A673 (cell line): ENCODE results near the gene DIRAS3. TPM values are rescaled to one million over a fixed set of nuclear protein-coding genes. Genes with fewer than 3 reads are reported as not detected.
A peak's percentile ranks its signal among the peaks of the same experiment; 100 is the strongest.
"Not testable (repeated sequence)": the region's sequence is repeated elsewhere in the genome, so short reads cannot be mapped to it uniquely, and the experiment has no call there.

Source experiments
- BruUV-seq: library from RNA; stranded (reverse); fragments of 400-500 nt; replicated peaks from 2 replicates; lab custom pipeline; 2021; lab: Mats Ljungman, UMichigan
- CTCF ChIA-PET: fragments of 300-600 bp; sonication (Branson Sonifier 250); formaldehyde crosslinking; loops from one replicate; lab custom pipeline; 2022; ENCODE audit warnings: antibody characterized with exemption; lab: Charles Lee
- POLR2A ChIA-PET: fragments of 300-600 bp; sonication (Branson Sonifier 250); formaldehyde crosslinking; loops from one replicate; lab custom pipeline; 2022; ENCODE audit warnings: antibody characterized with exemption; ENCODE audit not compliant: low non-redundant PET; lab: Charles Lee
- DNase-seq: peaks from one replicate; pipeline ENCODE4 v3.0.0-alpha.2; 2015; ENCODE audit warnings: low spot score
- H3K27ac ChIP-seq: fragments of 200-600 bp; sonication (generic); 2 replicates; pipeline ENCODE4 v1.5.1; 2016; ENCODE audit warnings: mixed run types, low read depth, mild to moderate bottlenecking, mixed read lengths, antibody characterized with exemption, low read length; ENCODE audit not compliant: poor library complexity, severe bottlenecking
- H3K27me3 ChIP-seq: fragments of 200-600 bp; sonication (generic); replicated peaks from 2 replicates; pipeline ENCODE4 v1.6.1; 2017; ENCODE audit warnings: mixed run types, low read depth, mild to moderate bottlenecking, mixed read lengths, antibody characterized with exemption, low read length; ENCODE audit not compliant: insufficient read depth, poor library complexity
- H3K36me3 ChIP-seq: fragments of 200-600 bp; sonication (generic); 2 replicates; pipeline ENCODE4 v1.6.1; 2016; ENCODE audit warnings: mixed run types, mild to moderate bottlenecking, mixed read lengths, antibody characterized with exemption, low read length; ENCODE audit not compliant: insufficient read depth, poor library complexity, severe bottlenecking
- H3K4me1 ChIP-seq: fragments of 200-600 bp; sonication (generic); 2 replicates; pipeline ENCODE4 v1.6.1; 2017; ENCODE audit warnings: mixed run types, mild to moderate bottlenecking, mixed read lengths, antibody characterized with exemption, low read length; ENCODE audit not compliant: insufficient read depth, poor library complexity, severe bottlenecking
- H3K4me3 ChIP-seq: fragments of 200-600 bp; sonication (generic); 2 replicates; pipeline ENCODE4 v1.5.1; 2016; ENCODE audit warnings: low read depth, mixed run types, mild to moderate bottlenecking, mixed read lengths, low read length; ENCODE audit not compliant: poor library complexity, severe bottlenecking
- H3K9me3 ChIP-seq: fragments of 200-600 bp; sonication (generic); 2 replicates; pipeline ENCODE4 v1.6.1; 2016; ENCODE audit warnings: mixed run types, low read depth, mild to moderate bottlenecking, mixed read lengths, antibody characterized with exemption, low read length; ENCODE audit not compliant: poor library complexity, severe bottlenecking
- CTCF ChIP-seq: fragments of 300-800, 200-600 bp; sonication (generic); conservative IDR thresholded peaks from 2 replicates; pipeline ENCODE4 v1.5.1; 2017; ENCODE audit warnings: low read depth, mild to moderate bottlenecking, antibody characterized with exemption, low read length, moderate library complexity, mixed read lengths
- EZH2 ChIP-seq: fragments of 200-600 bp; sonication (generic); IDR thresholded peaks from 2 replicates; pipeline ENCODE4 v1.6.1; 2017; ENCODE audit warnings: borderline replicate concordance, low read depth, mild to moderate bottlenecking, mixed read lengths, antibody characterized with exemption, low read length; ENCODE audit not compliant: poor library complexity, severe bottlenecking
- intact Hi-C: fragments of 100-400 bp; cut with micrococcal nuclease; formaldehyde crosslinking; loops from one replicate; pipeline ENCODE4 v1.10.0; 2022; ENCODE audit not compliant: unreplicated experiment
- total RNA-seq: library from RNA; stranded (reverse); gene quantifications from 2 replicates; pipeline ENCODE4 v1.2.3, GENCODE V29; 2021

Gene DIRAS3
- total RNA-seq, 1 experiment from 2014 or later, result 1.1 TPM

- H3K27ac ChIP-seq, result no peak overlapping the region
- peaks cover 6% of the 10 kb centered on the region for H3K4me1 ChIP-seq
- H3K27me3 ChIP-seq, result no peaks in the 10 kb centered on the region
- CTCF ChIA-PET, result interaction anchor here (1.0 to 1.3 kb wide), 2 partner anchors 160 to 245 kb away, joined by 6 to 8 read pairs; no protein-coding TSS in a partner anchor
- POLR2A ChIA-PET, result no interaction called here
- peak; percentile 27 for DNase-seq
- BruUV-seq, result no TSS peak
- no peaks in the 10 kb centered on the region for H3K36me3 ChIP-seq
- no peak overlapping the region for H3K4me3 ChIP-seq
- TF ChIP-seq CTCF (no peak), EZH2 (no peak)
- H3K9me3 ChIP-seq, result no peaks in the 10 kb centered on the region
- intact Hi-C loops, result loop anchor here (2.0 kb wide), 2 partner anchors 158 to 244 kb away; no protein-coding TSS in a partner anchor
These were observed 39.9 kb downstream of the DIRAS3 start for GRCh38 chr1:68010543-68010942.

- Histone ChIP-seq H3K27ac (no peak overlapping the region), H3K36me3 (no peaks in the 10 kb centered on the region), H3K4me3 (no peak overlapping the region), H3K4me1 (peaks cover 6% of the 10 kb centered on the region), H3K9me3 (no peaks in the 10 kb centered on the region), H3K27me3 (no peaks in the 10 kb centered on the region)
- CTCF ChIA-PET, result interaction anchor here (1.0 to 1.3 kb wide), 2 partner anchors 159 to 244 kb away, joined by 6 to 8 read pairs; no protein-coding TSS in a partner anchor
- intact Hi-C loops, result loop anchor here (2.0 kb wide), 2 partner anchors 157 to 243 kb away; no protein-coding TSS in a partner anchor
- POLR2A ChIA-PET, result no interaction called here
- peak; percentile 21 for DNase-seq
- no peak for TF ChIP-seq EZH2
- peak; percentile 42 for TF ChIP-seq CTCF
- BruUV-seq, result no TSS peak
These were observed 40.3 kb downstream of the DIRAS3 start for GRCh38 chr1:68010090-68010489.

GRCh38 chr1:68003626-68004025 lies 46.8 kb downstream of the DIRAS3 start:
- H3K9me3 ChIP-seq, H3K27me3 ChIP-seq, intact Hi-C loops, H3K36me3 ChIP-seq, POLR2A ChIA-PET, H3K4me3 ChIP-seq, H3K27ac ChIP-seq, DNase-seq, BruUV-seq, CTCF ChIA-PET, H3K4me1 ChIP-seq: not testable (repeated sequence)

GRCh38 chr1:68000191-68000590 lies 50.2 kb downstream of the DIRAS3 start:
- CTCF ChIA-PET, result no interaction called here
- no peak for TF ChIP-seq EZH2
- intact Hi-C loops, result no loop called here

More at GRCh38 chr1:68000191-68000590, 50.2 kb downstream of the DIRAS3 start:
- DNase-seq, result no peak
- H3K36me3 ChIP-seq, result no peaks in the 10 kb centered on the region
- H3K9me3 ChIP-seq, result peaks cover 6% of the 10 kb centered on the region
- no peaks in the 10 kb centered on the region for H3K4me1 ChIP-seq
- no peak overlapping the region for H3K4me3 ChIP-seq
- no peaks in the 10 kb centered on the region for H3K27me3 ChIP-seq
- no peak overlapping the region for H3K27ac ChIP-seq
- POLR2A ChIA-PET, result no interaction called here
- no TSS peak for BruUV-seq
